ENCODE measurements around the gene NMT1. TPM values are rescaled to one million over a fixed set of nuclear protein-coding genes. Genes with fewer than 3 reads are reported as not detected.

The NMT1 gene
- total RNA-seq, 2 donors from 2014 or later = 39.4 to 68.5 TPM

DNA sequence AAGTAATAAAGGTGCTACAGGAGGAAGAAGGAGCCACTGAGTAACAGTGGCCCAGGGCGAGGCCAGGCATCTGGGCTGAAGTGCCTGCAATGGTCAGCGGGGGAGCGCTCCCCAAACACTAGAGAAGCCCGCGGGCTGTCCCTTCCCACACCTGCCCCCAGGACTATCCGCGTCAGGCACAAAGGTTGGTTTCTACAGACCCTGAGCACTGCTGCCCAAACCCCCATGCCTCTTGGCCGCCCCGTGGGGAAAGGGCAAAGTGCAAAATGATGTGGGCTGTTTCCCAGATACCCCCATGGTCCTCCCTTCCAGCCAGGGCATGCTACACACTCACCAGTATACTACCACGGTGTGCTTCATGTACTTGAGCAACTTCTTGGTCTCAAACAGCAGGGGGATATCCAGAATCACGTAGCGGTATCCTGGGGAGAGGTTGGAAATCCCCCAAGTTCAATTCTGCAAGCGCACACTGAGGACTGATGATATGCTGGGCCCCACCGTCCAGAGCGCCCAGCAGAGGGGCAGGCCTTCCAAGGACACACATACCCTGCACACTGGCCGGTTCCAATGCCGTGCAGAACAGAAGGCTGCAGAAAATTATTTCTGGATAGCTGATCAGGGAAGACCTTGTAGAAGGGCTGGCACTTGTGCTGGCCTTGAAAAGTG is 31.2 kb upstream of the NMT1 start:
- no peaks in the 10 kb centered on the region for H3K4me1 ChIP-seq (replicated peaks)
- no peaks in the 10 kb centered on the region for H3K27me3 ChIP-seq (replicated peaks; ENCODE audit: insufficient read depth)
- peaks cover 7 to 10% of the 10 kb centered on the region in 2 donors for H3K36me3 ChIP-seq
- TF ChIP-seq POLR2AphosphoS5 (IDR thresholded peaks at IDR 0.05) = no peak
- no peak for TF ChIP-seq POLR2A (IDR thresholded peaks at IDR 0.05)
- no peak for TF ChIP-seq CTCF (IDR thresholded peaks at IDR 0.05)
- 87% methylated on average over 17 of the region's 17 CpGs for WGBS
- intact Hi-C loops (cut with DNase I) = no loop called here
- no peak for DNase-seq (ENCODE audit: low spot score)
- H3K4me3 ChIP-seq = no peak overlapping the region
- H3K27ac ChIP-seq = no peak overlapping the region
- H3K9me3 ChIP-seq = no peaks in the 10 kb centered on the region

GRCh38 chr17:45030733-45031132 is 30.4 kb upstream of the NMT1 start:
- Histone ChIP-seq H3K4me3 (no peak overlapping the region), H3K4me1 (replicated peaks) (no peaks in the 10 kb centered on the region), H3K36me3 (peaks cover 7 to 10% of the 10 kb centered on the region in 2 donors), H3K27ac (no peak overlapping the region), H3K9me3 (no peaks in the 10 kb centered on the region), H3K27me3 (replicated peaks; ENCODE audit: insufficient read depth) (no peaks in the 10 kb centered on the region)
- no peak for TF ChIP-seq POLR2A (IDR thresholded peaks at IDR 0.05)
- no peak for TF ChIP-seq CTCF (IDR thresholded peaks at IDR 0.05)
- no peak for TF ChIP-seq POLR2AphosphoS5 (IDR thresholded peaks at IDR 0.05)
- 85% methylated on average over 6 of the region's 6 CpGs for WGBS
- intact Hi-C loops (cut with DNase I) = no loop called here
- DNase-seq (ENCODE audit: low spot score) = no peak

DNA sequence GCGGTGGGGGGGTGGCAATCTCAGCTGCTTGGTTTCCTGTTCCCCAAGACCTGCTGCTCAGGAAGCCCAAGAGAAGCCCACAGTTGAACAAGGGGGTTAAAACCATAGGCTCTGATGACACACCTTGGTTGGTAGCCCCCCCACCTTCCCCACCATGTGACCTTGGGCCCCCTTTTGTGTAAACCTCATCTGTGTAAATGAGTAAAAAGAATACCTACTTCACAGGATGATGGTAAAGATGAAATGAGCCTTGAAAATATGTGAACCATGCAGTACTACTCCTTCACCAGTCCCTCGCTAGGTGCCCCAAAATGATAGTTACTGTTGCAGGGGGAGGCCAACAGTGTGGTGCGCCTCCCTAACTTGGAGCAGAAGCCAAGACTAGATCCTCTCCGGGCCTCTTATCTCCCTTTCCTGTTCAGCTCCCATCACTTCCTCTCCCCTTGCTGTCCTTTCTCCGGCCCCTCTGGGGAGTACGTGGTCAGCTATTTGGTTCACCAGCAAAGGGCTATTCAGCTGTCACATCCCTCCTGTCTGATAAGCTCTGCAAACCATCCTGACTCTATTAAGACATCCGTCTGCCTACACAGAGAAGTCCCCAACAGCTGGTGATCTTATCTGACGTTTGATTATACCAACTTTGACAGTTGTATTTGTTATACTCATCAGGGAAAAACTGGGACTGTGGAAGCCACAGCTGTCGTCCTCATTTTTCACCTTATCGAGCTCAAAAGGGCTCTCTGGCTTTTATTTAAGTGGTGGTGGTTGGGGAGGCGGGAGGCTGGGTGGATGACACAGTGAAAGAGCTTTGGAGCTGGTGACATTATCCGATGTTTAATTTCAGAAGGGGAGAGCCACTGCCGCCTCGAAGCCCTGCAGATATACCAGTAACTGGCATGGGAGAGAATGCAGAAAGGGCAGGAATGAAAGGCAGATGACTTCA is 29.6 kb upstream of the NMT1 start:
- intact Hi-C loops (cut with DNase I) = no loop called here
- whole genome bisulfite sequencing = 63% methylated on average over 14 of the region's 14 CpGs
- no peak overlapping the region for H3K27ac ChIP-seq
- DNase-seq (ENCODE audit: low spot score) = no peak
- H3K27me3 ChIP-seq (replicated peaks; ENCODE audit: insufficient read depth) = no peaks in the 10 kb centered on the region
- H3K9me3 ChIP-seq = no peaks in the 10 kb centered on the region
- no peaks in the 10 kb centered on the region for H3K4me1 ChIP-seq (replicated peaks)
- no peak overlapping the region for H3K4me3 ChIP-seq
- TF ChIP-seq CTCF (IDR thresholded peaks at IDR 0.05) (no peak), POLR2A (IDR thresholded peaks at IDR 0.05) (no peak), POLR2AphosphoS5 (IDR thresholded peaks at IDR 0.05) (no peak)
- H3K36me3 ChIP-seq = peaks cover 7 to 10% of the 10 kb centered on the region in 2 donors

- Histone ChIP-seq H3K9me3 (no peaks in the 10 kb centered on the region), H3K27ac (no peak overlapping the region), H3K4me3 (no peak overlapping the region), H3K27me3 (replicated peaks; ENCODE audit: insufficient read depth) (no peaks in the 10 kb centered on the region), H3K4me1 (replicated peaks) (no peaks in the 10 kb centered on the region), H3K36me3 (peaks cover 7 to 10% of the 10 kb centered on the region in 2 donors)
- 66% methylated on average over 9 of the region's 9 CpGs for WGBS
- intact Hi-C loops (cut with DNase I) = no loop called here
- no peak for TF ChIP-seq CTCF (IDR thresholded peaks at IDR 0.05)
- no peak for TF ChIP-seq POLR2AphosphoS5 (IDR thresholded peaks at IDR 0.05)
- TF ChIP-seq POLR2A (IDR thresholded peaks at IDR 0.05) = no peak
- no peak for DNase-seq (ENCODE audit: low spot score)
Observed at GRCh38 chr17:45032174-45032541, 29.0 kb upstream of the NMT1 start.

All from prostate gland (tissue), 2 donors.